ENCODE results near the gene KHK. TPM values are rescaled to one million over a fixed set of nuclear protein-coding genes. Genes with fewer than 3 reads are reported as not detected.

Gene KHK
- total RNA-seq, 1 donor: 1.7 TPM

GRCh38 chr2:27051902-27052645 is 34.5 kb upstream of the KHK start:
- no peak for TF ChIP-seq CTCF (IDR thresholded peaks at IDR 0.05; ENCODE audit: insufficient read depth, low read length)
- no peak for DNase-seq (ENCODE audit: low read depth)
- peak overlapping the region; percentile 87 for H3K4me3 ChIP-seq (ENCODE audit: low read depth, low read length)

- H3K4me3 ChIP-seq (ENCODE audit: low read depth, low read length): no peak overlapping the region
- TF ChIP-seq CTCF (IDR thresholded peaks at IDR 0.05; ENCODE audit: insufficient read depth, low read length): no peak
- DNase-seq (ENCODE audit: low read depth): no peak
Measured at GRCh38 chr2:27053321-27053720, 33.3 kb upstream of the KHK start.

GRCh38 chr2:27053776-27054175 is 32.8 kb upstream of the KHK start:
- H3K4me3 ChIP-seq (ENCODE audit: low read depth, low read length): no peak overlapping the region
- DNase-seq (ENCODE audit: low read depth): no peak
- TF ChIP-seq CTCF (IDR thresholded peaks at IDR 0.05; ENCODE audit: insufficient read depth, low read length): no peak

- DNase-seq (ENCODE audit: low read depth): no peak
- no peak for TF ChIP-seq CTCF (IDR thresholded peaks at IDR 0.05; ENCODE audit: insufficient read depth, low read length)
- no peak overlapping the region for H3K4me3 ChIP-seq (ENCODE audit: low read depth, low read length)
Measured at GRCh38 chr2:27054721-27055120, 31.9 kb upstream of the KHK start.

GRCh38 chr2:27057184-27057583 is 29.4 kb upstream of the KHK start:
- TF ChIP-seq CTCF (IDR thresholded peaks at IDR 0.05; ENCODE audit: insufficient read depth, low read length): no peak
- H3K4me3 ChIP-seq (ENCODE audit: low read depth, low read length): no peak overlapping the region
- no peak for DNase-seq (ENCODE audit: low read depth)

GRCh38 chr2:27058210-27058609 is 28.4 kb upstream of the KHK start:
- no peak for DNase-seq (ENCODE audit: low read depth)
- TF ChIP-seq CTCF (IDR thresholded peaks at IDR 0.05; ENCODE audit: insufficient read depth, low read length): no peak
- H3K4me3 ChIP-seq (ENCODE audit: low read depth, low read length): no peak overlapping the region
